ENCODE results near the gene LIN7B.

- TF ChIP-seq FOXA1 (IDR thresholded peaks at IDR 0.05) (no peak), CTCF (IDR thresholded peaks at IDR 0.05; ENCODE audit: low read depth, low read length, missing input control) (no peak)
- TF ChIP-seq, protein P1, sequence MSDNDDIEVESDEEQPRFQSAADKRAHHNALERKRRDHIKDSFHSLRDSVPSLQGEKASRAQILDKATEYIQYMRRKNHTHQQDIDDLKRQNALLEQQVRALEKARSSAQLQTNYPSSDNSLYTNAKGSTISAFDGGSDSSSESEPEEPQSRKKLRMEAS (IDR thresholded peaks at IDR 0.05) = no peak
Observed at GRCh38 chr19:49140951-49141350, 26.8 kb downstream of the LIN7B start.

Measured in liver (tissue), 2 donors.